Liver (tissue), 9 donors: Measurements from ENCODE around the gene CYB5RL. TPM values are rescaled to one million over a fixed set of nuclear protein-coding genes. Genes with fewer than 3 reads are reported as not detected.

Source experiments
- DNase-seq: peaks from one replicate; pipeline ENCODE4 v3.0.0-alpha.2; 2017; ENCODE audit warnings: low spot score
- H3K27ac ChIP-seq, 2 donors: one replicate each; pipeline ENCODE4 v1.7.0; 2013; ENCODE audit warnings: inconsistent platforms in 2 of 2, low read length in 2 of 2, control low read depth in 1 of 2, low read depth in 1 of 2, mild to moderate bottlenecking in 1 of 2
- H3K27me3 ChIP-seq, 4 donors: one replicate each; pipeline versions ENCODE4 v1.6.1 to v1.7.0; 2013; ENCODE audit warnings: low read length in 3 of 4, inconsistent platforms in 1 of 4, mild to moderate bottlenecking in 1 of 4, moderate library complexity in 1 of 4; ENCODE audit not compliant: control insufficient read depth in 4 of 4, insufficient read depth in 4 of 4
- H3K36me3 ChIP-seq, 4 donors: one replicate each; pipeline versions ENCODE4 v1.6.1 to v1.7.0; 2013; ENCODE audit warnings: low read length in 3 of 4, mild to moderate bottlenecking in 3 of 4, low read depth in 1 of 4, moderate library complexity in 1 of 4; ENCODE audit not compliant: control insufficient read depth in 4 of 4, insufficient read depth in 3 of 4
- H3K4me1 ChIP-seq, 4 donors: one replicate each; pipeline versions ENCODE4 v1.6.1 to v1.7.0; 2013; ENCODE audit warnings: low read length in 3 of 4, mild to moderate bottlenecking in 3 of 4, moderate library complexity in 1 of 4; ENCODE audit not compliant: control insufficient read depth in 4 of 4, insufficient read depth in 4 of 4
- H3K4me3 ChIP-seq, 3 donors: one replicate each; pipeline versions ENCODE4 v1.6.1 to v1.7.0; 2013; ENCODE audit warnings: low read length in 3 of 3, control low read depth in 1 of 3, low read depth in 1 of 3, mild to moderate bottlenecking in 1 of 3
- H3K9ac ChIP-seq, 2 donors: one replicate each; pipeline ENCODE4 v1.7.0; 2013; ENCODE audit warnings: low read length in 2 of 2, mild to moderate bottlenecking in 2 of 2, moderate library complexity in 2 of 2, control low read depth in 1 of 2, low read depth in 1 of 2
- H3K9me3 ChIP-seq, 4 donors: one replicate each; pipeline versions ENCODE4 v1.6.1 to v1.7.0; 2013; ENCODE audit warnings: low read length in 3 of 4; ENCODE audit not compliant: control insufficient read depth in 4 of 4
- ATF3 ChIP-seq: IDR thresholded peaks from 2 replicates; pipeline ENCODE4 v1.6.1; 2016; ENCODE audit warnings: antibody characterized with exemption
- EGR1 ChIP-seq, 2 donors: IDR thresholded peaks; 2 replicates each; pipeline ENCODE4 v1.6.1; 2016 to 2018; ENCODE audit warnings: antibody characterized with exemption in 2 of 2, low read depth in 2 of 2
- FOXA1 ChIP-seq: IDR thresholded peaks from 2 replicates; pipeline ENCODE4 v1.6.1; 2016; ENCODE audit warnings: antibody characterized with exemption
- FOXA2 ChIP-seq: IDR thresholded peaks from 2 replicates; pipeline ENCODE4 v1.6.1; 2016; ENCODE audit warnings: antibody characterized with exemption
- GABPA ChIP-seq, 2 donors: IDR thresholded peaks in 1 of 2; conservative IDR thresholded peaks in 1 of 2; 2 replicates each; pipeline ENCODE4 v1.6.1; 2016; ENCODE audit warnings: antibody characterized with exemption in 2 of 2, mild to moderate bottlenecking in 1 of 2, moderate library complexity in 1 of 2
- HNF4A ChIP-seq, 2 donors: conservative IDR thresholded peaks; 2 replicates each; pipeline ENCODE4 v1.6.1; 2016; ENCODE audit warnings: antibody characterized with exemption in 2 of 2, mild to moderate bottlenecking in 2 of 2
- HNF4G ChIP-seq: IDR thresholded peaks from 2 replicates; pipeline ENCODE4 v1.6.1; 2016; ENCODE audit warnings: antibody characterized with exemption
- JUND ChIP-seq, 2 donors: IDR thresholded peaks; 2 replicates each; pipeline ENCODE4 v1.6.1; 2016; ENCODE audit warnings: antibody characterized with exemption in 2 of 2
- NR2F2 ChIP-seq: IDR thresholded peaks from 2 replicates; pipeline ENCODE4 v1.6.1; 2016; ENCODE audit warnings: antibody characterized with exemption
- RAD21 ChIP-seq, 2 donors: IDR thresholded peaks; 2 replicates each; pipeline ENCODE4 v1.6.1; 2016; ENCODE audit warnings: antibody characterized with exemption in 2 of 2, mild to moderate bottlenecking in 2 of 2
- RXRA ChIP-seq, 2 donors: IDR thresholded peaks; 2 replicates each; pipeline ENCODE4 v1.6.1; 2017 to 2018; ENCODE audit warnings: antibody characterized with exemption in 2 of 2, mild to moderate bottlenecking in 1 of 2
- SP1 ChIP-seq: IDR thresholded peaks from 2 replicates; pipeline ENCODE4 v1.6.1; 2018; ENCODE audit warnings: antibody characterized with exemption, mild to moderate bottlenecking
- TAF1 ChIP-seq: conservative IDR thresholded peaks from 2 replicates; pipeline ENCODE4 v1.6.1; 2016; ENCODE audit warnings: antibody characterized with exemption, mild to moderate bottlenecking
- YY1 ChIP-seq: IDR thresholded peaks from 2 replicates; pipeline ENCODE4 v1.6.1; 2016; ENCODE audit warnings: antibody characterized with exemption, mild to moderate bottlenecking
- WGBS: extraction: QIAGEN DNeasy Blood & Tissue Kit; methylation state at CpG from one replicate; pipeline ENCODE4 v1.1.7; 2013; 5-methylcytosine and 5-hydroxymethylcytosine counted together
- polyA plus RNA-seq, 2 donors: library from polyadenylated mRNA; stranded (reverse) in 1 of 2; unstranded in 1 of 2; fragments of 200-250 nt in 1 of 2; fragments of >200 nt in 1 of 2; fragmentation: Nextera tagmentation in 1 of 2; extraction: Ambion mirVana in 1 of 2; gene quantifications; one replicate each; pipeline versions ENCODE4 v1.2.1 to v1.2.3, GENCODE V29; 2013 to 2015
- total RNA-seq, 2 donors: library from RNA; depleted of rRNA; stranded (reverse); fragments of >200 nt; gene quantifications; one replicate each; pipeline ENCODE4 v1.2.3, GENCODE V29; 2014
- TF ChIP-seq, protein P1 (sequence below): IDR thresholded peaks from 2 replicates; pipeline ENCODE4 v1.6.1; 2016; ENCODE audit warnings: antibody characterized with exemption, mild to moderate bottlenecking
- TF ChIP-seq, protein P2 (sequence below): IDR thresholded peaks from 2 replicates; pipeline ENCODE4 v1.6.1; 2016; ENCODE audit warnings: antibody characterized with exemption
- TF ChIP-seq, protein P3 (sequence below): IDR thresholded peaks from 2 replicates; pipeline ENCODE4 v1.6.1; 2016; ENCODE audit warnings: antibody characterized with exemption
- TF ChIP-seq, protein P4 (sequence below): fragments of 150-350 bp; IDR thresholded peaks from 2 replicates; pipeline ENCODE4 v1.5.1; 2017; ENCODE audit warnings: improper control_type of control experiment, low read depth, low read length; ENCODE audit not compliant: missing input control
- donor health status: healthy.
- donor health status: healthy.
- donor health status: healthy.
- donor health status: healthy.
- donor health status: healthy.

CYB5RL gene
- total and polyA plus RNA-seq, 4 donors: 1.5 to 4.5 (median 2.5) TPM

GRCh38 chr1:54248966-54249365, 49.1 kb upstream of the CYB5RL start:
- Histone ChIP-seq H3K27me3 (no peaks in the 10 kb centered on the region), H3K4me1 (no peaks in the 10 kb centered on the region), H3K4me3 (no peak overlapping the region), H3K9me3 (no peaks in the 10 kb centered on the region), H3K36me3 (peaks cover 0 to 33% (median 4%) of the 10 kb centered on the region in 4 donors), H3K9ac (no peak overlapping the region), H3K27ac (no peak overlapping the region)
- no peak for DNase-seq
- TF ChIP-seq, protein P1, sequence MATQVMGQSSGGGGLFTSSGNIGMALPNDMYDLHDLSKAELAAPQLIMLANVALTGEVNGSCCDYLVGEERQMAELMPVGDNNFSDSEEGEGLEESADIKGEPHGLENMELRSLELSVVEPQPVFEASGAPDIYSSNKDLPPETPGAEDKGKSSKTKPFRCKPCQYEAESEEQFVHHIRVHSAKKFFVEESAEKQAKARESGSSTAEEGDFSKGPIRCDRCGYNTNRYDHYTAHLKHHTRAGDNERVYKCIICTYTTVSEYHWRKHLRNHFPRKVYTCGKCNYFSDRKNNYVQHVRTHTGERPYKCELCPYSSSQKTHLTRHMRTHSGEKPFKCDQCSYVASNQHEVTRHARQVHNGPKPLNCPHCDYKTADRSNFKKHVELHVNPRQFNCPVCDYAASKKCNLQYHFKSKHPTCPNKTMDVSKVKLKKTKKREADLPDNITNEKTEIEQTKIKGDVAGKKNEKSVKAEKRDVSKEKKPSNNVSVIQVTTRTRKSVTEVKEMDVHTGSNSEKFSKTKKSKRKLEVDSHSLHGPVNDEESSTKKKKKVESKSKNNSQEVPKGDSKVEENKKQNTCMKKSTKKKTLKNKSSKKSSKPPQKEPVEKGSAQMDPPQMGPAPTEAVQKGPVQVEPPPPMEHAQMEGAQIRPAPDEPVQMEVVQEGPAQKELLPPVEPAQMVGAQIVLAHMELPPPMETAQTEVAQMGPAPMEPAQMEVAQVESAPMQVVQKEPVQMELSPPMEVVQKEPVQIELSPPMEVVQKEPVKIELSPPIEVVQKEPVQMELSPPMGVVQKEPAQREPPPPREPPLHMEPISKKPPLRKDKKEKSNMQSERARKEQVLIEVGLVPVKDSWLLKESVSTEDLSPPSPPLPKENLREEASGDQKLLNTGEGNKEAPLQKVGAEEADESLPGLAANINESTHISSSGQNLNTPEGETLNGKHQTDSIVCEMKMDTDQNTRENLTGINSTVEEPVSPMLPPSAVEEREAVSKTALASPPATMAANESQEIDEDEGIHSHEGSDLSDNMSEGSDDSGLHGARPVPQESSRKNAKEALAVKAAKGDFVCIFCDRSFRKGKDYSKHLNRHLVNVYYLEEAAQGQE: no peak
- TF ChIP-seq GABPA (IDR thresholded peaks at IDR 0.05 in 1 of 2, conservative IDR thresholded peaks at IDR 0.05 in 1 of 2) (no peak), HNF4A (conservative IDR thresholded peaks at IDR 0.05) (no peak), EGR1 (IDR thresholded peaks at IDR 0.05; ENCODE audit: low read depth in 2 of 2) (no peak), FOXA1 (no peak)
- TF ChIP-seq, protein P2, sequence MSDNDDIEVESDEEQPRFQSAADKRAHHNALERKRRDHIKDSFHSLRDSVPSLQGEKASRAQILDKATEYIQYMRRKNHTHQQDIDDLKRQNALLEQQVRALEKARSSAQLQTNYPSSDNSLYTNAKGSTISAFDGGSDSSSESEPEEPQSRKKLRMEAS: no peak
- WGBS: 90% methylated on average over 4 of the region's 4 CpGs

GRCh38 chr1:54247863-54248515, 48.2 kb upstream of the CYB5RL start:
- H3K9me3 ChIP-seq: no peaks in the 10 kb centered on the region
- no peaks in the 10 kb centered on the region for H3K4me1 ChIP-seq
- H3K9ac ChIP-seq: no peak overlapping the region
- DNase-seq: no peak
- TF ChIP-seq YY1 (no peak), RAD21 (IDR thresholded peaks at IDR 0.05) (no peak), TAF1 (no peak), JUND (IDR thresholded peaks at IDR 0.05) (no peak), HNF4A (conservative IDR thresholded peaks at IDR 0.05) (no peak), ATF3 (no peak), FOXA2 (no peak), GABPA (IDR thresholded peaks at IDR 0.05 in 1 of 2, conservative IDR thresholded peaks at IDR 0.05 in 1 of 2) (no peak), RXRA (IDR thresholded peaks at IDR 0.05) (no peak), FOXA1 (no peak), NR2F2 (no peak), EGR1 (IDR thresholded peaks at IDR 0.05; ENCODE audit: low read depth in 2 of 2) (no peak), HNF4G (no peak), SP1 (no peak)
- TF ChIP-seq, protein P2: no peak
- TF ChIP-seq, protein P3, sequence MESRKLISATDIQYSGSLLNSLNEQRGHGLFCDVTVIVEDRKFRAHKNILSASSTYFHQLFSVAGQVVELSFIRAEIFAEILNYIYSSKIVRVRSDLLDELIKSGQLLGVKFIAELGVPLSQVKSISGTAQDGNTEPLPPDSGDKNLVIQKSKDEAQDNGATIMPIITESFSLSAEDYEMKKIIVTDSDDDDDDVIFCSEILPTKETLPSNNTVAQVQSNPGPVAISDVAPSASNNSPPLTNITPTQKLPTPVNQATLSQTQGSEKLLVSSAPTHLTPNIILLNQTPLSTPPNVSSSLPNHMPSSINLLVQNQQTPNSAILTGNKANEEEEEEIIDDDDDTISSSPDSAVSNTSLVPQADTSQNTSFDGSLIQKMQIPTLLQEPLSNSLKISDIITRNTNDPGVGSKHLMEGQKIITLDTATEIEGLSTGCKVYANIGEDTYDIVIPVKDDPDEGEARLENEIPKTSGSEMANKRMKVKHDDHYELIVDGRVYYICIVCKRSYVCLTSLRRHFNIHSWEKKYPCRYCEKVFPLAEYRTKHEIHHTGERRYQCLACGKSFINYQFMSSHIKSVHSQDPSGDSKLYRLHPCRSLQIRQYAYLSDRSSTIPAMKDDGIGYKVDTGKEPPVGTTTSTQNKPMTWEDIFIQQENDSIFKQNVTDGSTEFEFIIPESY: no peak
- TF ChIP-seq, protein P4, sequence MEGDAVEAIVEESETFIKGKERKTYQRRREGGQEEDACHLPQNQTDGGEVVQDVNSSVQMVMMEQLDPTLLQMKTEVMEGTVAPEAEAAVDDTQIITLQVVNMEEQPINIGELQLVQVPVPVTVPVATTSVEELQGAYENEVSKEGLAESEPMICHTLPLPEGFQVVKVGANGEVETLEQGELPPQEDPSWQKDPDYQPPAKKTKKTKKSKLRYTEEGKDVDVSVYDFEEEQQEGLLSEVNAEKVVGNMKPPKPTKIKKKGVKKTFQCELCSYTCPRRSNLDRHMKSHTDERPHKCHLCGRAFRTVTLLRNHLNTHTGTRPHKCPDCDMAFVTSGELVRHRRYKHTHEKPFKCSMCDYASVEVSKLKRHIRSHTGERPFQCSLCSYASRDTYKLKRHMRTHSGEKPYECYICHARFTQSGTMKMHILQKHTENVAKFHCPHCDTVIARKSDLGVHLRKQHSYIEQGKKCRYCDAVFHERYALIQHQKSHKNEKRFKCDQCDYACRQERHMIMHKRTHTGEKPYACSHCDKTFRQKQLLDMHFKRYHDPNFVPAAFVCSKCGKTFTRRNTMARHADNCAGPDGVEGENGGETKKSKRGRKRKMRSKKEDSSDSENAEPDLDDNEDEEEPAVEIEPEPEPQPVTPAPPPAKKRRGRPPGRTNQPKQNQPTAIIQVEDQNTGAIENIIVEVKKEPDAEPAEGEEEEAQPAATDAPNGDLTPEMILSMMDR: no peak
- TF ChIP-seq, protein P1: no peak
- no peaks in the 10 kb centered on the region for H3K27me3 ChIP-seq
- no peak overlapping the region for H3K4me3 ChIP-seq
- H3K36me3 ChIP-seq: peaks cover 0 to 40% (median 4%) of the 10 kb centered on the region in 4 donors
- WGBS: 93% methylated on average over 11 of the region's 11 CpGs
- H3K27ac ChIP-seq: no peak overlapping the region
